HEK293 (cell line): ENCODE data around the gene AIF1L.
"Not testable (repeated sequence)": the region's sequence is repeated elsewhere in the genome, so short reads cannot be mapped to it uniquely, and the experiment has no call there.

Experiments used
- KLF16 ChIP-seq: fragments of 450-650 bp; formaldehyde crosslinking; IDR thresholded peaks from 2 replicates; pipeline ENCODE4 v1.5.1; 2017; ENCODE audit warnings: missing biosample characterization, missing genetic modification characterization
- ZNF521 ChIP-seq: fragments of 450-650 bp; formaldehyde crosslinking; IDR thresholded peaks from 2 replicates; pipeline ENCODE4 v1.5.1; 2017; ENCODE audit warnings: missing biosample characterization, mild to moderate bottlenecking, missing genetic modification characterization
- ZNF530 ChIP-seq: fragments of 450-650 bp; formaldehyde crosslinking; IDR thresholded peaks from 2 replicates; pipeline ENCODE4 v1.5.1; 2016; ENCODE audit warnings: low read depth, missing biosample characterization, missing genetic modification characterization
- TF ChIP-seq, protein P1 (sequence below): fragments of 450-650 bp; formaldehyde crosslinking; IDR thresholded peaks from 2 replicates; pipeline ENCODE4 v1.5.1; 2016; ENCODE audit warnings: missing biosample characterization, missing genetic modification characterization
- TF ChIP-seq, protein P2 (sequence below): fragments of 450-650 bp; formaldehyde crosslinking; IDR thresholded peaks from 2 replicates; pipeline ENCODE4 v1.5.1; 2016; ENCODE audit warnings: missing biosample characterization, missing genetic modification characterization, low read depth
- TF ChIP-seq, protein P3 (sequence below): fragments of 450-650 bp; IDR thresholded peaks from 2 replicates; pipeline ENCODE4 v1.5.1; 2018; ENCODE audit warnings: missing biosample characterization, missing genetic modification characterization
- TF ChIP-seq, protein P4 (sequence below): fragments of 450-650 bp; formaldehyde crosslinking; IDR thresholded peaks from 2 replicates; pipeline ENCODE4 v1.5.1; 2016; ENCODE audit warnings: missing biosample characterization, missing genetic modification characterization
- TF ChIP-seq, protein P5 (sequence below): fragments of 450-650 bp; formaldehyde crosslinking; conservative IDR thresholded peaks from 2 replicates; pipeline ENCODE4 v1.5.1; 2016; ENCODE audit warnings: low read depth, missing biosample characterization, missing genetic modification characterization
- TF ChIP-seq, protein P6 (sequence below): fragments of 450-650 bp; formaldehyde crosslinking; IDR thresholded peaks from 2 replicates; pipeline ENCODE4 v1.5.1; 2016; ENCODE audit warnings: missing biosample characterization, missing genetic modification characterization

DNA sequence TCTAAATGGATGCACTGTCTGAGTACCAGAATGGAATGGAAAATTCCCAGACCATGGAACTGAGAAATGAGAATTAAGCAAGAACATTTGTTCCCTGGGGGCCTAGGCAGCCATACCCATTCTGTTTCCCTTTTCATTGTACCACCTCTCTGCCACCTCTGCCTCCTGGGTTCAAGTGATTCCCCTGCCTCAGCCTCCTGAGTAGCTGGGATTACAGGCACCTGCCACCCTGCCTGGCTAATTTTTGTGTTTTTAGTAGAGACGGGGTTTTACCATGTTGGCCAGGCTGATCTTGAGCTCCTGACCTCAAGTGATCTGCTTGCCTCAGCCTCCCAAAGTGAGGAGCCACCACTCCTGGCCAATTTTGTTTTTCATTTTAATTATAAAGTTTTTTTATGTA is 62.3 kb downstream of the AIF1L start:
- TF ChIP-seq, protein P1, sequence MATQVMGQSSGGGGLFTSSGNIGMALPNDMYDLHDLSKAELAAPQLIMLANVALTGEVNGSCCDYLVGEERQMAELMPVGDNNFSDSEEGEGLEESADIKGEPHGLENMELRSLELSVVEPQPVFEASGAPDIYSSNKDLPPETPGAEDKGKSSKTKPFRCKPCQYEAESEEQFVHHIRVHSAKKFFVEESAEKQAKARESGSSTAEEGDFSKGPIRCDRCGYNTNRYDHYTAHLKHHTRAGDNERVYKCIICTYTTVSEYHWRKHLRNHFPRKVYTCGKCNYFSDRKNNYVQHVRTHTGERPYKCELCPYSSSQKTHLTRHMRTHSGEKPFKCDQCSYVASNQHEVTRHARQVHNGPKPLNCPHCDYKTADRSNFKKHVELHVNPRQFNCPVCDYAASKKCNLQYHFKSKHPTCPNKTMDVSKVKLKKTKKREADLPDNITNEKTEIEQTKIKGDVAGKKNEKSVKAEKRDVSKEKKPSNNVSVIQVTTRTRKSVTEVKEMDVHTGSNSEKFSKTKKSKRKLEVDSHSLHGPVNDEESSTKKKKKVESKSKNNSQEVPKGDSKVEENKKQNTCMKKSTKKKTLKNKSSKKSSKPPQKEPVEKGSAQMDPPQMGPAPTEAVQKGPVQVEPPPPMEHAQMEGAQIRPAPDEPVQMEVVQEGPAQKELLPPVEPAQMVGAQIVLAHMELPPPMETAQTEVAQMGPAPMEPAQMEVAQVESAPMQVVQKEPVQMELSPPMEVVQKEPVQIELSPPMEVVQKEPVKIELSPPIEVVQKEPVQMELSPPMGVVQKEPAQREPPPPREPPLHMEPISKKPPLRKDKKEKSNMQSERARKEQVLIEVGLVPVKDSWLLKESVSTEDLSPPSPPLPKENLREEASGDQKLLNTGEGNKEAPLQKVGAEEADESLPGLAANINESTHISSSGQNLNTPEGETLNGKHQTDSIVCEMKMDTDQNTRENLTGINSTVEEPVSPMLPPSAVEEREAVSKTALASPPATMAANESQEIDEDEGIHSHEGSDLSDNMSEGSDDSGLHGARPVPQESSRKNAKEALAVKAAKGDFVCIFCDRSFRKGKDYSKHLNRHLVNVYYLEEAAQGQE (tag by site-specific recombination), result not testable (repeated sequence)
- TF ChIP-seq, protein P2, sequence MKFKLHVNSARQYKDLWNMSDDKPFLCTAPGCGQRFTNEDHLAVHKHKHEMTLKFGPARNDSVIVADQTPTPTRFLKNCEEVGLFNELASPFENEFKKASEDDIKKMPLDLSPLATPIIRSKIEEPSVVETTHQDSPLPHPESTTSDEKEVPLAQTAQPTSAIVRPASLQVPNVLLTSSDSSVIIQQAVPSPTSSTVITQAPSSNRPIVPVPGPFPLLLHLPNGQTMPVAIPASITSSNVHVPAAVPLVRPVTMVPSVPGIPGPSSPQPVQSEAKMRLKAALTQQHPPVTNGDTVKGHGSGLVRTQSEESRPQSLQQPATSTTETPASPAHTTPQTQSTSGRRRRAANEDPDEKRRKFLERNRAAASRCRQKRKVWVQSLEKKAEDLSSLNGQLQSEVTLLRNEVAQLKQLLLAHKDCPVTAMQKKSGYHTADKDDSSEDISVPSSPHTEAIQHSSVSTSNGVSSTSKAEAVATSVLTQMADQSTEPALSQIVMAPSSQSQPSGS (tag by site-specific recombination), result not testable (repeated sequence)
- TF ChIP-seq, protein P3, sequence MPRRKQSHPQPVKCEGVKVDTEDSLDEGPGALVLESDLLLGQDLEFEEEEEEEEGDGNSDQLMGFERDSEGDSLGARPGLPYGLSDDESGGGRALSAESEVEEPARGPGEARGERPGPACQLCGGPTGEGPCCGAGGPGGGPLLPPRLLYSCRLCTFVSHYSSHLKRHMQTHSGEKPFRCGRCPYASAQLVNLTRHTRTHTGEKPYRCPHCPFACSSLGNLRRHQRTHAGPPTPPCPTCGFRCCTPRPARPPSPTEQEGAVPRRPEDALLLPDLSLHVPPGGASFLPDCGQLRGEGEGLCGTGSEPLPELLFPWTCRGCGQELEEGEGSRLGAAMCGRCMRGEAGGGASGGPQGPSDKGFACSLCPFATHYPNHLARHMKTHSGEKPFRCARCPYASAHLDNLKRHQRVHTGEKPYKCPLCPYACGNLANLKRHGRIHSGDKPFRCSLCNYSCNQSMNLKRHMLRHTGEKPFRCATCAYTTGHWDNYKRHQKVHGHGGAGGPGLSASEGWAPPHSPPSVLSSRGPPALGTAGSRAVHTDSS (tag by site-specific recombination), result not testable (repeated sequence)
- TF ChIP-seq, protein P4, sequence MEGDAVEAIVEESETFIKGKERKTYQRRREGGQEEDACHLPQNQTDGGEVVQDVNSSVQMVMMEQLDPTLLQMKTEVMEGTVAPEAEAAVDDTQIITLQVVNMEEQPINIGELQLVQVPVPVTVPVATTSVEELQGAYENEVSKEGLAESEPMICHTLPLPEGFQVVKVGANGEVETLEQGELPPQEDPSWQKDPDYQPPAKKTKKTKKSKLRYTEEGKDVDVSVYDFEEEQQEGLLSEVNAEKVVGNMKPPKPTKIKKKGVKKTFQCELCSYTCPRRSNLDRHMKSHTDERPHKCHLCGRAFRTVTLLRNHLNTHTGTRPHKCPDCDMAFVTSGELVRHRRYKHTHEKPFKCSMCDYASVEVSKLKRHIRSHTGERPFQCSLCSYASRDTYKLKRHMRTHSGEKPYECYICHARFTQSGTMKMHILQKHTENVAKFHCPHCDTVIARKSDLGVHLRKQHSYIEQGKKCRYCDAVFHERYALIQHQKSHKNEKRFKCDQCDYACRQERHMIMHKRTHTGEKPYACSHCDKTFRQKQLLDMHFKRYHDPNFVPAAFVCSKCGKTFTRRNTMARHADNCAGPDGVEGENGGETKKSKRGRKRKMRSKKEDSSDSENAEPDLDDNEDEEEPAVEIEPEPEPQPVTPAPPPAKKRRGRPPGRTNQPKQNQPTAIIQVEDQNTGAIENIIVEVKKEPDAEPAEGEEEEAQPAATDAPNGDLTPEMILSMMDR (tag by site-specific recombination), result not testable (repeated sequence)
- TF ChIP-seq ZNF530, ZNF521, KLF16: not testable (repeated sequence)
- TF ChIP-seq, protein P5, sequence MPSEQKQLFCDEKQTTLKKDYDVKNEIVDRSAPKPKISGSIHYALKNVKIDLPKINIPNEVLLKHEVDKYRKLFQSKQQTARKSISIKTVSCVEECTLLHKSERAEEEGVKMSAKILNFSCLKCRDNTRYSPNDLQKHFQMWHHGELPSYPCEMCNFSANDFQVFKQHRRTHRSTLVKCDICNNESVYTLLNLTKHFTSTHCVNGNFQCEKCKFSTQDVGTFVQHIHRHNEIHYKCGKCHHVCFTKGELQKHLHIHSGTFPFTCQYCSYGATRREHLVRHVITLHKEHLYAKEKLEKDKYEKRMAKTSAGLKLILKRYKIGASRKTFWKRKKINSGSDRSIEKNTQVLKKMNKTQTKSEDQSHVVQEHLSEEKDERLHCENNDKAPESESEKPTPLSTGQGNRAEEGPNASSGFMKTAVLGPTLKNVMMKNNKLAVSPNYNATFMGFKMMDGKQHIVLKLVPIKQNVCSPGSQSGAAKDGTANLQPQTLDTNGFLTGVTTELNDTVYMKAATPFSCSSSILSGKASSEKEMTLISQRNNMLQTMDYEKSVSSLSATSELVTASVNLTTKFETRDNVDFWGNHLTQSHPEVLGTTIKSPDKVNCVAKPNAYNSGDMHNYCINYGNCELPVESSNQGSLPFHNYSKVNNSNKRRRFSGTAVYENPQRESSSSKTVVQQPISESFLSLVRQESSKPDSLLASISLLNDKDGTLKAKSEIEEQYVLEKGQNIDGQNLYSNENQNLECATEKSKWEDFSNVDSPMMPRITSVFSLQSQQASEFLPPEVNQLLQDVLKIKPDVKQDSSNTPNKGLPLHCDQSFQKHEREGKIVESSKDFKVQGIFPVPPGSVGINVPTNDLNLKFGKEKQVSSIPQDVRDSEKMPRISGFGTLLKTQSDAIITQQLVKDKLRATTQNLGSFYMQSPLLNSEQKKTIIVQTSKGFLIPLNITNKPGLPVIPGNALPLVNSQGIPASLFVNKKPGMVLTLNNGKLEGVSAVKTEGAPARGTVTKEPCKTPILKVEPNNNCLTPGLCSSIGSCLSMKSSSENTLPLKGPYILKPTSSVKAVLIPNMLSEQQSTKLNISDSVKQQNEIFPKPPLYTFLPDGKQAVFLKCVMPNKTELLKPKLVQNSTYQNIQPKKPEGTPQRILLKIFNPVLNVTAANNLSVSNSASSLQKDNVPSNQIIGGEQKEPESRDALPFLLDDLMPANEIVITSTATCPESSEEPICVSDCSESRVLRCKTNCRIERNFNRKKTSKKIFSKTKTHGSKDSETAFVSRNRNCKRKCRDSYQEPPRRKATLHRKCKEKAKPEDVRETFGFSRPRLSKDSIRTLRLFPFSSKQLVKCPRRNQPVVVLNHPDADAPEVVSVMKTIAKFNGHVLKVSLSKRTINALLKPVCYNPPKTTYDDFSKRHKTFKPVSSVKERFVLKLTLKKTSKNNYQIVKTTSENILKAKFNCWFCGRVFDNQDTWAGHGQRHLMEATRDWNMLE, result not testable (repeated sequence)
- TF ChIP-seq, protein P6, sequence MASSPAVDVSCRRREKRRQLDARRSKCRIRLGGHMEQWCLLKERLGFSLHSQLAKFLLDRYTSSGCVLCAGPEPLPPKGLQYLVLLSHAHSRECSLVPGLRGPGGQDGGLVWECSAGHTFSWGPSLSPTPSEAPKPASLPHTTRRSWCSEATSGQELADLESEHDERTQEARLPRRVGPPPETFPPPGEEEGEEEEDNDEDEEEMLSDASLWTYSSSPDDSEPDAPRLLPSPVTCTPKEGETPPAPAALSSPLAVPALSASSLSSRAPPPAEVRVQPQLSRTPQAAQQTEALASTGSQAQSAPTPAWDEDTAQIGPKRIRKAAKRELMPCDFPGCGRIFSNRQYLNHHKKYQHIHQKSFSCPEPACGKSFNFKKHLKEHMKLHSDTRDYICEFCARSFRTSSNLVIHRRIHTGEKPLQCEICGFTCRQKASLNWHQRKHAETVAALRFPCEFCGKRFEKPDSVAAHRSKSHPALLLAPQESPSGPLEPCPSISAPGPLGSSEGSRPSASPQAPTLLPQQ (tag by site-specific recombination), result not testable (repeated sequence)
